Raji (cell line): Measurements from ENCODE around the gene SIKE1.

Experiments
- POLR2A ChIP-seq: IDR thresholded peaks from 2 replicates; pipeline ENCODE4 v1.6.1; 2011; ENCODE audit warnings: low read depth, low read length, control low read depth; ENCODE audit not compliant: insufficient read depth

The SIKE1 gene

GRCh38 chr1:114723915-114724314 is 56.6 kb downstream of the SIKE1 start:
- TF ChIP-seq POLR2A = no peak

- no peak for TF ChIP-seq POLR2A
Observed at GRCh38 chr1:114723457-114723856, 57.0 kb downstream of the SIKE1 start.

DNA sequence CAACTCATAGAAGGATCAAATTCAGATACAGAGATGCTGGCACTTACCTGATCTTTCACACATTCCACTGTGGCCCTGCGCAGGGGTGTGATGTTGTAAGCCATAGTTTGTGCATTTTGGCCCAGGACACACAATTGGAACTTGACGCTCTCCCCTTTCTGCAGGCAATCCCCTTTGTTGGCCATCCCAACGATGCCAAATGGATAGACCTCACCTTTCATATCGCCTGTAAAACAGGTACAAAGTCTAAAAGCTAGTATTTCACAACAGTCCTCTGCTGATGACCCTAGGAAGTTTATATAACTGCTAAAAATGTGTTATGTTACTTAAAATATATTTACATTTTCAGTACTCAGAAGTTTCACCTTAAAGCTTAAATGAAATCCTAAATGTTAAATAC is 60.0 kb downstream of the SIKE1 start:
- TF ChIP-seq POLR2A = no peak
